GM21825 (cell line): Measurements from ENCODE around the gene MYO1A.
"Not testable (repeated sequence)": the region's sequence is repeated elsewhere in the genome, so short reads cannot be mapped to it uniquely, and the experiment has no call there.

Experiments used
- ATAC-seq: cut with Tn5 transposase; IDR thresholded peaks from one replicate; pipeline ENCODE4 v1.9.1; 2021; ENCODE audit warnings: mild to moderate bottlenecking, moderate library complexity; ENCODE audit not compliant: unreplicated experiment

Gene MYO1A

DNA sequence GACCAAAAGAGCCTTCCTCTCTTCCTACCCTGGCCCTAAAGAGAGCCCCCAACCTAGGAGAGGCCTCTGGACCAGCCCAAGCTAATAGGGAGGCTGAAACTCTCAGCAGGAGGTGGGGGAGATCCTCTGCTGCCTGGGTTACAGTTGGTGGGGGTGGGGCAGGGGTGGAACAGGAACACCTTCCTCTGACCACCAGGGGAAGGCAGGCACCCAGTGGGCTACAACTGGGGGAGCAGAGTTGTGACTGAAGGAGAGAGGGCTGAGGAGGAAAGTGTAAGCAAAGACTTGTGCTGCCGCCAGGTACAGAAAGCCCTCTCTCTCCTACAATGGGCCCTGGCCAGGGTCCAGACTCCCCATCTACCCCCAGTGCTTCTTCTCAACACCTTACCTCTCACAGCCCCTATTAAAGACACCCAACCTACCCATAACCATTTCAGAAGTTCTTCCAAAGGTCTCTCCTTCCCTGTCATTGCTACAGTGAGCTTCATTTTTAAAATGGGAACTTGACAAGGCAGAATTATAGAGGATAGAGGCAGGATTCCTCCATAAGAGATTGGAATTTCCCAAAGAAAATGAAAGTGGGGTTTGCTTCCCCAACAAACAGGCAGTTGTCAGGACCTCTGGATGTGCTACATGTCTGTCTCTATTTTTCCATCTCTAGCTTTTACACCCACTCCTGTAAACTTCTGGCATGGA lies 1.4 kb downstream of the MYO1A start:
- ATAC-seq, result no peak

- no peak for ATAC-seq
These were observed 1.9 kb downstream of the MYO1A start for GRCh38 chr12:57047981-57048380.

- ATAC-seq, result no peak
These were observed 2.7 kb downstream of the MYO1A start for GRCh38 chr12:57046947-57047890.

DNA sequence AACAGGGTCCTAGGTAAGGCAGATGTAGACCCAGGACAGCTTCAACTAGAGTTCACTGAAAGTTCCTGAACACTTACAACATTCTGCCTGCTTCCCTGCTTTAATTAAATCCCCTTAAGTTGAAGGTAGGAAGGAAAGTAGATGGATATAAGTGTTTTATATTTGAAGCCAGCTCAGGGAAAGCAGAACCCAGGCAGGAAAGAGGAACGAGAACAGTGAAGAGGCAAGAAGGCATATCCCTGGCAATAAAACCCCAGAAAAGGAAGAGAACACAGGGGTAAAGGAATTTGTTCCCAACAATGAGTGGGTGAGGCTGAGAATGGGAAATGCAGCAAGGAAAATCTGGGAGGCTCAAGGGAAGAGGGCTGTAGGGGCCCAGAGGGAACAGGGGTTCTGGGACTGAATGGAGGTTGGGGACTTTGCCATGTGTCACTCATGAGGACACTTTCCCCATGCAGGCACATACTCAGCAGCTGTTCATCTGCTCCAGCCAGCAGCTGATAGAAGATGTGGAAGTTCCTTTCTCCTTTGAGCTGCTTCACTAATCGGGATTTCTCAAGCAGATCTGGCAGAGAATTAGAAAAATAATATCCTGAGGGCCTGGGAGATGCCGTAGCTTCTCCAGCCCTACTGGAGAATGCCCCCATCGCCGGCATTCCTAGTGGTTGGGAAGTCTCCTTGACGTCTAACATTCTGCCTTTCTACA lies 3.7 kb downstream of the MYO1A start:
- no peak for ATAC-seq

DNA sequence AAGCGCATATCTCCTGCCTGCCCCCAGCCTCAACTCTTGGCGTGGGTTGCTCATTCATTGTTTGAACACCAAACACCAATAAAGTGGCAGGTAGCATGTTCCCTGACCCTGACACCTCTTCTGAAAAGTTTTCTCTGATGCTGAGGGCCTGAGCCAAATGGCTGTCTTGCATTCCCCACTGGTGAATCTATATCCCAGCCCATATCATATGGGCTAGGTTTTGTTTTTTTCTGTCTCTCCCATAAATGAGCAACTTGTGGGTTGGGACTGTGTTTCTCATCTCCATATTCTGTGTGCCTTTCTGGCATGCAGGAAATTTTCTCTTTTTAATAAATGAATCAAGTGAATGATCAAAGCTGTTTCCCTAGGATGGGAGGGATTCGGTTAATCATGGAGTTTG lies 5.0 kb downstream of the MYO1A start:
- no peak for ATAC-seq

- no peak for ATAC-seq
These were observed 5.5 kb downstream of the MYO1A start for GRCh38 chr12:57044468-57044867.

DNA sequence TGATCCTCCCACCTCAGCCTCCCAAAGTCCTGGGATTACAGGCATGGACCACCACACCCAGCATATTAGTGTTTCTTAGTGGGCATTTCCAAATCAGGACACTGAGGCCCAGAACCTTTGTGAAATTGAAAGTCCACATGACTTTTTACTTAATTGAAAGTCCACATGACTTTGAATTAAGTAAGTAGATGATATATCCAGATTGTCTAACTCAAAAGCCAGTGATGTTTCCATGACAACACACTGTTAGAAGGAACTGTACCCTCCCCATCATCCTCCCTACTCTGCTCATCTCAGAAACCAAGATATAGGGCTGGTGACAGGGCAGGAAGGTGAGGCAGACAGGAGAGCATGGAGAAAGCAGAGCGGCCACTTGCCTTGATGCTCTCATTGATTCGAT lies 7.2 kb downstream of the MYO1A start:
- no peak for ATAC-seq

DNA sequence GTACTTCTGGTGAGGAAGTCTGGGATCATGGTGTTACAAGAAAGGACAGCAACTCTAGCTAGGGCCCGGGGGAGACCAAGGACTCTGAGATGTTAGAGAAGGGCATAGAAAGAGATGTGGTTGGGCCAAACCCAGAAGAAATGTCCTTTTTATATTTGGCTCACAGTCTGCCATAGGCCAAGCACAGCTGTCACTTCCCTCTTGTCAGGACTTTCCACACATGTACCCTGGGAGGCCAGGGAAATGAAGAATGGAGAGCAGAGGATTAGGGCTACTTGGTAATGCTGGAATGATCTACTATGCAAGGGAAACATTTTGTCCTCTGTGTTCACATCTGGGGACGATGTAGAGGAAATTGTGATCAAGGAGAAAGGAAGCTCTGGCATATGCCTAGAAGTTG lies 9.2 kb downstream of the MYO1A start:
- ATAC-seq, result no peak

DNA sequence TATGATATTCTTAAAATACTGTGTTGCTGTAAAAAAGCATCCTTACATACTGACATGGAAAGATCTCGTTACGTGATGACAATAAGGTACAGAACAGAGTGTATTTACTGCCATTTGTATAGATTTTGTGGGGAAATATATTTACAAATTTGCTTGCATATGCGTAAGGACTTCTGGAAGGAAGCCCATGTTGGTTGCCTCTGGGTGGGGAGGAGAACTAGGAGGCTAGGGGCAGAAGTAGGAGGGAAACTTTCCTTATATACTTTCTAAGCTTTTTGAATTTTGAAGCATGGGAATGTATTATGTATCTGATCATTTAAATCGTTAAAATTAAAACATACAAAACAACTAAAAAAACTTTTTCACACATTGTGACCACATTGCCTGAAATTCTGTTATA lies 9.7 kb downstream of the MYO1A start:
- no peak for ATAC-seq

- no peak for ATAC-seq
These were observed 10.7 kb downstream of the MYO1A start for GRCh38 chr12:57039016-57039798.

GRCh38 chr12:57037264-57037663 lies 12.7 kb downstream of the MYO1A start:
- no peak for ATAC-seq

GRCh38 chr12:57033431-57033830 lies 16.5 kb downstream of the MYO1A start:
- ATAC-seq, result no peak

GRCh38 chr12:57031789-57032188 lies 18.1 kb downstream of the MYO1A start:
- no peak for ATAC-seq

DNA sequence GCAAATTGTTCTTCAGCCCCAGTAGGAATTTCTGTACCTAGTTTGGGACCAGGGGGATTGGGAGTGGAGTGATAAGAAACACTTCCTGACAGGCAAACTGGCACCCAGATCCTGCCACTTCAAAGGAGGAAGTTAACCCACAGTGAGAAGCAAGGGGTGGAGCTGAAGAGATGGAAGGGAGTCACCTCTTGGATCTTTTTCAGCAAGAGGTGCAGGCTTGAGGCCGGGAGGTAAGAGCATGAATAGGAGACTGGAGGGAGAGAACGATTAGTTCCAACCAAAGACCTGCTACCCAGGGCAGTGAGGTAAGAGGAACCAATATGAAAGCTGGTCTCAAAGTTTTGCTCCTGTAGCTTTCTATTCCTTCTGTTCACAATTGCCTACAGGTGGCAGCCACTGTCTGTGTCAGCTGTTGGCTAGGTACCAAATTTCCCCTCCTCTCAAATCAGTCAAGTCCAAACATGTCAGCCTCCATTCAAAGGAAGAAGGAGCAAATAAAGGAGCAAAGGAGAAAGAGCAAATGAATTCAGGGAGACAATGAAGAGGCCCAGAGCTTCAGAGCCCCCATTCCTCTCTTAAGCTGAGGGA lies 18.7 kb downstream of the MYO1A start:
- ATAC-seq, result no peak

DNA sequence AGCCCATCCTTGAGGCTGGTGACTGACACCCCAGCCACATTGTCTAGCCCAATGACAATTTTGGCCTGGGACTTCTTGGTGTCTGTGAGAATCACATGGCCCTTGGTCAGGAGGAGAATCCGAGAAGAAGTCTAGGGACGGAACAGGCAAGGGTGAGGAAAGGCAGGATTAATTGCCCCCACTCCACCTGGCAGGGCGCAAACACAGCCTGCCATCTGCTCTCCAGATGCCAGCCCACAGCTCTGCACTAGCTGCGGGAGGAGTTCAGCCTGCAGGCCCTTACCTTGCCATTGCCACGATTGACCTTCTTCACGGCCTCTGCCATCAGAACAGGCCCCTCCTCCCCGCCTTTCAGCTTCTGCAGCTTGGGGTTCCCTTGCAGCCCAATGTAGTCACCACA lies 20.5 kb downstream of the MYO1A start:
- ATAC-seq, result no peak

GRCh38 chr12:57027805-57028153 lies 22.1 kb downstream of the MYO1A start:
- no peak for ATAC-seq

DNA sequence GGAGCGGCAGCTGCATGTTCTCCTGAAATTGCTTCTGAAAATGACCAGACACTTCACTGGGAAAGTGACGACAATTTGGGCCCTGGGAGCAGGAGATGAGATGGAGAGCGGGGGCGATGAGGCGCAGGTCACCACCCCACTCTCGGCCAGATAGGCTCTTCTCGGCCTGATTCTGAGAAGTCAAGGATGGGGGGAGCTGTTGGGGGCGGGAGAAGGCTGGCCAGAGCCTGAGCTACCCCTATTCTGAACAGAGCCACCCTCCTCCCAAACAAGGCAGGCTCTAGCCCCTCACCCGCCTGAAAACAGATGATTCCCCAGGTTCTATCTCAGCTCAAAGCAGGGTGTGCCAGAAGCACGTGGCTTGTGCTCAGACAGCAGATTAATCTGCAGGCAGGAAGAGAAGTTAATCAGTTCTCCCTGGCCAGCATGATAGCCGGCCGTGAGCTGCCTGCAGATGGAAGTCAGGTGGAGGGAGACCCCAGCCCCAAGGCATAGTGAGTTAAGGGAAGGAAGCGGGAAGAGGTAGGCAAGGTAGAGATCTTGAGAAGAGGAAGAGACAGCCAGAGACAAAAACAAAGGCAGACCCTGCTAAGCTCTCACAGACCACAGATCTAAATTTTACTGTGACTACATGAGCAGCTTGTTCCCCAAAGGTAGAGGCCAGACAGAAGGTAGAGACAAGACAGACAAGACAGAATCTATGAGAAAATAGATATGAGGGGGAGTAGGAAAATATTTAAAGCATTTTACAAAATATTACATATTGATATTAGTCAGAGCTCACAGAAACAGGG lies 22.7 kb downstream of the MYO1A start:
- no peak for ATAC-seq

DNA sequence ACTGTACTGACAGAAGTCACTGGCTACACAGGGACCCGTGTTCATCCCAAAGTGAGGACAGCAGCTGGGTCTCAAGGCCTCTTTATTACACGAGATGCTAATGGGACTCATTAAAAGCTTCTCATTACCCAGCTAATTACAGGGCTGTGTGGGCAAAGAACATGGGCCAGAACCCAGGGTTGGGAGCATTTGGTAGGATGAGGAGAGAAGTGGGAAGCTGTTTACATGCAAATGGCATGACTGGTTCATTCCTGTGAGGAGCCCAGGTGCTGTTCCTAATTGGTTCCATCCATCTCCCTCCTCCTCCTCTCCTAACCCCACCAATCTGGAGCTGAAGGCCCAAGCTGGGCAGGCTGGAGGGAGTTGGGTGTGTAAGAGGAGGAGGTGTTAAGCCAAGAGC lies 24.7 kb downstream of the MYO1A start:
- ATAC-seq, result no peak

- not testable (repeated sequence) for ATAC-seq
These were observed 27.6 kb downstream of the MYO1A start for GRCh38 chr12:57022324-57022723.
